NB4 (cell line): Measurements from ENCODE around the gene NAA80.
A peak's percentile ranks its signal among the peaks of the same experiment; 100 is the strongest.

Source experiments
- DNase-seq: peaks from one replicate; pipeline ENCODE4 v3.0.0; 2010; ENCODE audit warnings: low read depth
- H3K4me3 ChIP-seq: one replicate; pipeline ENCODE4 v1.5.1; 2011; ENCODE audit warnings: mild to moderate bottlenecking, low read depth, low read length, moderate library complexity
- CTCF ChIP-seq: IDR thresholded peaks from one replicate; pipeline ENCODE4 v1.5.1; 2012; ENCODE audit warnings: low read depth, low read length
- MAX ChIP-seq: IDR thresholded peaks from 2 replicates; pipeline ENCODE4 v1.6.1; 2011; ENCODE audit warnings: low read depth, low read length
- MYC ChIP-seq: IDR thresholded peaks from 2 replicates; pipeline ENCODE4 v1.6.1; 2011; ENCODE audit warnings: low read depth, low read length
- POLR2A ChIP-seq: IDR thresholded peaks from 2 replicates; pipeline ENCODE4 v1.6.1; 2011; ENCODE audit warnings: mild to moderate bottlenecking; ENCODE audit not compliant: insufficient read length; ENCODE audit errors: extremely low read depth

The NAA80 gene

GRCh38 chr3:50260942-50261441, 38.2 kb downstream of the NAA80 start:
- no peak for DNase-seq
- no peak for TF ChIP-seq CTCF
- TF ChIP-seq POLR2A: no peak
- no peak for TF ChIP-seq MAX
- no peak for TF ChIP-seq MYC
- H3K4me3 ChIP-seq: no peak overlapping the region

- TF ChIP-seq CTCF (peak; percentile 88), MAX (peak; percentile 32), POLR2A (peak; percentile 36), MYC (no peak)
- H3K4me3 ChIP-seq: no peak overlapping the region
- DNase-seq: peak; percentile 86
Observed at GRCh38 chr3:50260027-50260941, 38.9 kb downstream of the NAA80 start.

GRCh38 chr3:50259432-50260026, 39.7 kb downstream of the NAA80 start:
- TF ChIP-seq POLR2A: no peak
- TF ChIP-seq MYC: no peak
- TF ChIP-seq MAX: no peak
- no peak for TF ChIP-seq CTCF
- DNase-seq: no peak
- no peak overlapping the region for H3K4me3 ChIP-seq

- TF ChIP-seq MYC (no peak), CTCF (no peak), MAX (no peak), POLR2A (no peak)
- no peak overlapping the region for H3K4me3 ChIP-seq
- no peak for DNase-seq
Observed at GRCh38 chr3:50258979-50259378, 40.2 kb downstream of the NAA80 start.

- no peak overlapping the region for H3K4me3 ChIP-seq
- no peak for TF ChIP-seq CTCF
- TF ChIP-seq MYC: no peak
- TF ChIP-seq POLR2A: no peak
- no peak for TF ChIP-seq MAX
- DNase-seq: no peak
Observed at GRCh38 chr3:50258029-50258680, 41.0 kb downstream of the NAA80 start.
